Stimulated activated CD4-positive, alpha-beta T cell treated with anti-CD3 and anti-CD28 coated beads, TNF-alpha, amount 100 ng/mL, for 1 hour (primary cell): ENCODE results near the gene ITPR2.
"Not testable (repeated sequence)": the region's sequence is repeated elsewhere in the genome, so short reads cannot be mapped to it uniquely, and the experiment has no call there.

ENCODE experiments used
- DNase-seq, 3 donors: peaks; one replicate each; pipeline ENCODE4 v3.0.0-alpha.2; 2020; ENCODE audit warnings: low read depth in 3 of 3, low spot score in 1 of 3

ITPR2 gene

GRCh38 chr12:26633591-26634210 is 199.3 kb downstream of the ITPR2 start:
- no peak for DNase-seq

GRCh38 chr12:26632756-26633155 is 200.2 kb downstream of the ITPR2 start:
- no peak for DNase-seq

- DNase-seq = no peak
Observed at GRCh38 chr12:26631846-26632245, 201.1 kb downstream of the ITPR2 start.

- DNase-seq = no peak
Observed at GRCh38 chr12:26630546-26631027, 202.4 kb downstream of the ITPR2 start.

GRCh38 chr12:26629864-26630263 is 203.1 kb downstream of the ITPR2 start:
- no peak for DNase-seq

GRCh38 chr12:26628234-26628633 is 204.8 kb downstream of the ITPR2 start:
- DNase-seq = no peak

GRCh38 chr12:26627335-26627734 is 205.7 kb downstream of the ITPR2 start:
- no peak for DNase-seq

GRCh38 chr12:26623136-26623535 is 209.9 kb downstream of the ITPR2 start:
- DNase-seq = no peak

GRCh38 chr12:26622601-26623000 is 210.4 kb downstream of the ITPR2 start:
- no peak for DNase-seq

- DNase-seq = no peak
Observed at GRCh38 chr12:26621932-26622331, 211.1 kb downstream of the ITPR2 start.

- no peak for DNase-seq
Observed at GRCh38 chr12:26620907-26621306, 212.1 kb downstream of the ITPR2 start.

- no peak for DNase-seq
Observed at GRCh38 chr12:26617513-26617912, 215.5 kb downstream of the ITPR2 start.

GRCh38 chr12:26614011-26614616 is 218.9 kb downstream of the ITPR2 start:
- DNase-seq = no peak

- no peak for DNase-seq
Observed at GRCh38 chr12:26612203-26612602, 220.8 kb downstream of the ITPR2 start.

GRCh38 chr12:26611598-26611997 is 221.4 kb downstream of the ITPR2 start:
- no peak for DNase-seq

- no peak for DNase-seq
Observed at GRCh38 chr12:26610774-26611173, 222.2 kb downstream of the ITPR2 start.

- DNase-seq = no peak
Observed at GRCh38 chr12:26609986-26610385, 223.0 kb downstream of the ITPR2 start.

GRCh38 chr12:26608706-26609105 is 224.3 kb downstream of the ITPR2 start:
- no peak for DNase-seq

GRCh38 chr12:26608273-26608672 is 224.7 kb downstream of the ITPR2 start:
- no peak for DNase-seq

GRCh38 chr12:26606911-26607310 is 226.1 kb downstream of the ITPR2 start:
- DNase-seq = no peak

GRCh38 chr12:26604813-26605212 is 228.2 kb downstream of the ITPR2 start:
- not testable (repeated sequence) for DNase-seq

GRCh38 chr12:26599096-26599695 is 233.8 kb downstream of the ITPR2 start:
- no peak for DNase-seq

GRCh38 chr12:26595806-26596205 is 237.2 kb downstream of the ITPR2 start:
- no peak for DNase-seq
